Measurements from ENCODE around the gene VASN.

Gene VASN

DNA sequence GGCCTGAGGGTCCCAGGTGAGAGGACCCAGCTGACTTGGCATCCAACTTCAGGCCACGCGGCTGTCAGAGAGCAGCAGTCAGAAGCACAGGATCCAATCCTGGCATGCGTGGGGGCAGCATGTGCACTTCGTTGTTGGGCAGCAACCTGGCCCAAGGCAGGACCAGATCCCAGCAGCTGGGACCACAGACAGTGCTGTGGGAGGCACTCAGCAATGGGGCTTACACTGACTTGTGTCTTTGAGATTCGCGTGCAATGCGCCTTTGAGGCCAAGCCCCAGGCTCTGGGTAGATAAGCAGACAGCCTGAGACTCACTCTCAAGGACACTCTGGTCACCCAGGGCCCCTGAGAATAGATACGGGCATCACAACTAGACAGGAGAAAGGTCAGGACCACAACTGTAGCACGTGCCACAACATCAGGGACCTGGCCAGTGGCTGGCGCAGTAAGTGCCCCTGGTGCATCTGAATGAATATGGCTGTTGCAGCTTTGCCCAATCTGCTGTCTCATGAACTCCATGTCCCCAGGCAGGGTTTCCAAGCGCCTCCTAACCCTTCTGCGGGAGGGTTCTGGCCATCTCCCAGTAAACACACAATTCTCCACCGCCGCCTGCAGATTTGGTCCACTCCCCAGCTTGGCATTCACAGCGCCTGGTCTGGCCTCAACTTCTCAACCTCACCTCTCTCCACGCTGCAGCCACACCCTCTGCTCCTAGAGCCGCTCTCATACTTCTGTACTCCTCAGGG lies 23.7 kb upstream of the VASN start:
- H3K4me3 ChIP-seq, result no peak overlapping the region
- peak overlapping the region in 10 of 11 experiments; percentile 4 to 41 (median 24); a peak in 10 of 22 replicates for H3K9ac ChIP-seq
- peaks cover 5 to 58% (median 40%) of the 10 kb centered on the region in 11 experiments; a peak in 20 of 22 replicates for H3K36me3 ChIP-seq
- peak overlapping the region in 6 of 11 experiments; percentile 25 to 38 (median 28); a peak in 10 of 22 replicates for H3K4me2 ChIP-seq
- no peaks in the 10 kb centered on the region for H3K9me3 ChIP-seq (replicated peaks in 1 of 11)
- H3K27me3 ChIP-seq, result no peaks in the 10 kb centered on the region
- peak overlapping the region in 6 of 11 experiments; percentile 15 to 43 (median 26); a peak in 5 of 22 replicates for H3K27ac ChIP-seq
- peaks cover 19 to 61% (median 39%) of the 10 kb centered on the region in 10 experiments for H3K4me1 ChIP-seq
- TF ChIP-seq Cebpa-rat (IDR thresholded peaks at IDR 0.05), result no peak
- peaks cover 23 to 74% (median 66%) of the 10 kb centered on the region in 11 experiments; a peak in 21 of 22 replicates for H4K20me1 ChIP-seq

DNA sequence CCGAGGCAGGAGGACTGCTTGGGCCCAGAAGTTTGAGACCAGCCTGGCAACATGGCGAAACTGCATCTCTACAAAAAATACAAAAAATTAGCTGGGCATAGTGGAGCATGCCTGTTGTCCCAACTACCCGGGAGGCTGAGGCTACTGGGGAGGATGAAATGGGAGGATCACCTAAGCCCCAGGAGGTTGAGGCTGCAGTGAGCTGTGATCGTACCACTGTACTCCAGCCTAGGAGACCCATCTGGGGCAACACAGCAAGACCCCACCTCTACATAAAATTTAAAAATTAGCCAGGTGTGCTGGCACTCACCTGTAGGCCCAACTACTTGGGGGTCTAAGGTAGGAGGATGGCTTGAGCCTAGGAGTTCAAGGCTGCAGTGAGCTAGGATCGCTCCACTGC lies 22.3 kb upstream of the VASN start:
- H4K20me1 ChIP-seq, result peaks cover 27 to 63% (median 55%) of the 10 kb centered on the region in 11 experiments; a peak in 21 of 22 replicates
- peaks cover 19 to 73% (median 49%) of the 10 kb centered on the region in 10 experiments for H3K4me1 ChIP-seq
- H3K36me3 ChIP-seq, result peaks cover 9 to 63% (median 45%) of the 10 kb centered on the region in 11 experiments; a peak in 21 of 22 replicates
- no peak for TF ChIP-seq Cebpa-rat (IDR thresholded peaks at IDR 0.05)
- peak overlapping the region; percentile 13 to 99 (median 92); a peak in 18 of 22 replicates for H3K9ac ChIP-seq
- H3K9me3 ChIP-seq (replicated peaks in 1 of 11), result no peaks in the 10 kb centered on the region
- H3K4me3 ChIP-seq, result peak overlapping the region in 6 of 10 experiments; percentile 91 to 99 (median 94); a peak in 5 of 20 replicates
- H3K4me2 ChIP-seq, result peak overlapping the region; percentile 77 to 98 (median 92)
- H3K27me3 ChIP-seq, result no peaks in the 10 kb centered on the region
- peak overlapping the region in 3 of 11 experiments; percentile 6 to 30 (median 15); a peak in 2 of 22 replicates for H3K27ac ChIP-seq

DNA sequence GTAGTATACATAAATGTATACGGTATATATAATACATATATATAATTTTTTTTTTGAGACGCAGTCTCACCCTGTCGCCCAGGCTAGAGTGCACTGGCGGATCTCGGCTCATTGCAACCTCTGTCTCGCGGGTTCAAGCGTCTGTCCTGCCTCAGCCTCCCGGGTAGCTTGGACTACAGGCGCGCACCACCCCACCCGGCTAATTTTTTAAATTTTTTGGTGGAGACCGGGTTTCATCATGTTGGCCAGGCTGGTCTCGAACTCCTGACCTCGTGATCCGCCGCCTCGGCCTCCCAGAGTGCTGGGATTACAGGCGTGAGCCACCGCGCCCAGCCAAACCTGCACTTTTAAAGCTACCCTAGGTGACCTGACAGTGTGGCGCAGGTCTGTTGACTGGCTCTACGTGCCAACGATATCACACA lies 21.3 kb upstream of the VASN start:
- Histone ChIP-seq H3K4me1 (peaks cover 19 to 79% (median 49%) of the 10 kb centered on the region in 10 experiments), H3K27me3 (no peaks in the 10 kb centered on the region), H3K4me3 (peak overlapping the region; percentile 79 to 99 (median 93)), H4K20me1 (peaks cover 27 to 62% (median 52%) of the 10 kb centered on the region in 11 experiments; a peak in 21 of 22 replicates), H3K9me3 (replicated peaks in 1 of 11) (no peaks in the 10 kb centered on the region), H3K4me2 (peak overlapping the region; percentile 77 to 98 (median 92)), H3K9ac (peak overlapping the region; percentile 86 to 99 (median 92)), H3K36me3 (peaks cover 20 to 64% (median 49%) of the 10 kb centered on the region in 11 experiments; a peak in 21 of 22 replicates), H3K27ac (peak overlapping the region; percentile 76 to 98 (median 90); a peak in 21 of 22 replicates)
- TF ChIP-seq Cebpa-rat (IDR thresholded peaks at IDR 0.05), result no peak

DNA sequence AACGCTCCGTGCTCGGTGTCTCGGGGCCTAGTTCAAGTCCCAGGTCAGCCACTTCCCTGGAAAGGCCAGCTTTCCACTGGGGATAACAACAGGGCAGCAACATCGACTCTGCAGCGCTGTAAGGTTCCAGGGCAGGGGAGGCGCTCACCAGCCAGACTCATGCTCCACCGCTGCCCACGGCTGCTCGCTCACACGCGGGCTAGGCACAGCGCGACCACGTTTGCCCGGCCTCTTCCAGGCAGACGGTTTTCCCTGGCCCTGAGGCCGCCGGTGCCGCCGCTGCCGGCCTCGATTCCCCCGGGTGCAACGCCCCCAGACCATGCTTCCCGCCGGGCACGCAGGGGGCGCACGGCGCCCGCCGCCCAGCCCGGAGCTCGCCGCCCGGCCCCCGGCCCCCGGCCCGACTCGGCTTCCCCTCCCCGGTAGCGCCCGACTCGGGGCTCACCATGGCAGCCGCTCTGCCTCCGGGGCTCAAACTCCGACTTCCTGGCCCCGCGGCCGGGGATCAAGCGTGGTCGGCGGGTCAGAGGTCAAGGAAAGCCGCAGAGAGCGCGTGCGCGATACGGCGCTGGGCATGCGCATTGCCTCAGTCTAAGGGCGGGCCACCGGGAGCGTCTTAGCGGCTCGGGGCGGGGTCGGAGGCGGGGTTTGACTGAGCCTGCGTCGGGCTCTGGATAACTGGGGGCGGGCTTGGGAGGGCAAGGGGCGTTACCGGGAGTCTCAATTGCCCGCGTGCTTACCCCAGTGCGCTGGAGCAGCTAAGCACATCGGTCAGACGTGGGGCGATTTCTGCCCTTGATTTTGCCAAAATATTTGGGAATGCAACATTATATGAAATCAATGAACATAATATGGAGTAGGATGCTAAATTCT lies 20.6 kb upstream of the VASN start, which contains the start of gene PAM16:
Gene PAM16, minus strand, starts transcription at position 535 of the 873 bp plus-strand sequence. Its CDS starts 87 bp downstream, at position 448.
- Histone ChIP-seq H3K36me3 (peaks cover 24 to 65% (median 46%) of the 10 kb centered on the region in 11 experiments; a peak in 21 of 22 replicates), H3K27ac (peak within 1 kb of the TSS; percentile 76 to 98 (median 90)), H3K4me2 (peak within 1 kb of the TSS; percentile 77 to 98 (median 92)), H3K27me3 (no peaks in the 10 kb centered on the region), H3K4me3 (peak within 1 kb of the TSS; percentile 79 to 99 (median 93)), H3K9ac (peak within 1 kb of the TSS; percentile 86 to 99 (median 92)), H3K4me1 (peaks cover 19 to 73% (median 49%) of the 10 kb centered on the region in 10 experiments), H4K20me1 (peaks cover 22 to 55% (median 46%) of the 10 kb centered on the region in 11 experiments; a peak in 21 of 22 replicates), H3K9me3 (replicated peaks in 1 of 11) (no peaks in the 10 kb centered on the region)
- TF ChIP-seq Cebpa-rat (IDR thresholded peaks at IDR 0.05), result no peak

DNA sequence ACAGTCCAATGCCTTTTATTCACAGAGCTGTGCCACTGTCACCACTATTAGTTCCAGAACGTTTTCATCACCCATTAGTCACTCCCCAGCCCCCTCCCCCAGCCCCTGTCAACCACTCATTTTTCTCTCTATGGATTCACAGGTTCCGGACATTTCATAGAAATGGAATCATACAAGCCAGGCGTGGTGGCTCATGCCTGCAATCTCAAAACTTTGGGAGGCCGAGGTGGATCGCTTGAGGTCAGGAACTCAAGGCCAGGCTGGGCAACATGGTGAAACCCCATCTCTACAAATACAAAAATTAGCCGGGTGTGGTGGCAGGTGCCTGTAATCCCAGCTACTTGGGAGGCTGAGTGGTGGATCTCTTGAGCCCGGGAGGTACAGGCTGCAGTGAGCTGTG lies 19.8 kb upstream of the VASN start:
- Histone ChIP-seq H3K36me3 (peaks cover 33 to 67% (median 51%) of the 10 kb centered on the region in 11 experiments; a peak in 21 of 22 replicates), H3K4me1 (peaks cover 19 to 64% (median 46%) of the 10 kb centered on the region in 10 experiments), H3K4me2 (peak overlapping the region; percentile 26 to 80 (median 61); a peak in 17 of 22 replicates), H4K20me1 (peaks cover 23 to 50% (median 37%) of the 10 kb centered on the region in 11 experiments; a peak in 21 of 22 replicates), H3K9me3 (replicated peaks in 1 of 11) (no peaks in the 10 kb centered on the region), H3K27me3 (no peaks in the 10 kb centered on the region), H3K4me3 (no peak overlapping the region), H3K27ac (no peak overlapping the region), H3K9ac (peak overlapping the region in 1 of 11 experiments; percentile 93; a peak in 1 of 22 replicates)
- no peak for TF ChIP-seq Cebpa-rat (IDR thresholded peaks at IDR 0.05)

DNA sequence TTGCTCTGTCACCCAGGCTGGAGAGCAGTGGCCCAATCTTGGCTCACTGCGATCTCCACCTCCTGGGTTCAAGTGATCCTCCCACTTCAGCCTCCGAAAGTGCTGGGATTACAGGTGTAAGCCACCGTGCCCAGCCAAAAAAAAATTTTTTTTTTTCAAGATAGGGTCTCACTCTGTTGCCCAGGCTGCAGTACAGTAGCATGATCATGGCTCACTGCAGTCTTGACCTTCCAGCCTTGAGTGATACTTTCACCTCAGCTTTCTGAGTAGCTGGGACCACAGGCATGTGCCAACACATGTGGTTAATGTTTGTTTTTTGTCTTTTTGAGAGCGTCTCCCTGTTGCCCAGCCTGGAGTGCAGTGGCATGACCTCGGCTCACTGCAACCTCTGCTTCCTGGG lies 18.8 kb upstream of the VASN start:
- TF ChIP-seq Cebpa-rat (IDR thresholded peaks at IDR 0.05), result no peak
- H4K20me1 ChIP-seq, result peaks cover 18 to 47% (median 28%) of the 10 kb centered on the region in 11 experiments; a peak in 21 of 22 replicates
- peaks cover 31 to 67% (median 51%) of the 10 kb centered on the region in 11 experiments for H3K36me3 ChIP-seq
- no peaks in the 10 kb centered on the region for H3K9me3 ChIP-seq (replicated peaks in 1 of 11)
- peaks cover 19 to 55% (median 37%) of the 10 kb centered on the region in 10 experiments for H3K4me1 ChIP-seq
- no peak overlapping the region for H3K9ac ChIP-seq
- no peak overlapping the region for H3K27ac ChIP-seq
- H3K27me3 ChIP-seq, result no peaks in the 10 kb centered on the region
- H3K4me2 ChIP-seq, result no peak overlapping the region; a peak in 1 of 22 replicates
- H3K4me3 ChIP-seq, result no peak overlapping the region

DNA sequence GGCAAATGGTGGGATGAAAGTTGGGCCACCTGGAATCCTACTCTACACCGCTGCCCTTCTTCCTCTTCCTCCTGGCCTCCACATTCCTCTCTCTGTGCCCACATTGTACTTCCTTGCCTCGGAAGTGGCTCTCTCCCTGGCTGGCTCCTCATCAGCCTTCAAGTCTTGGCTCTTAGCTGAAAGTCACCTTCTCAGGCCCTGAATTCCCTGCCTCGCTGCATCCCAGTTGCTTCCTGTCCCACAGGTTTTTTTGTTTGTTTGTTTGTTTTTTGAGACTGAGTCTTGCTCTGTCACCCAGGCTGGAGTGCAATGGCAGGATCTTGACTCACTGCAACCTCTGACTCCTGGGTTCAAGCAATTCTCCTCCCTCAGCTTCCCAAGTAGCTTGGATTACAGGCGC lies 18.0 kb upstream of the VASN start:
- TF ChIP-seq Cebpa-rat (IDR thresholded peaks at IDR 0.05), result no peak
- peak overlapping the region in 2 of 11 experiments; percentile 25 to 26; a peak in 2 of 22 replicates for H3K9ac ChIP-seq
- H3K27ac ChIP-seq, result no peak overlapping the region; a peak in 1 of 22 replicates
- peaks cover 9 to 50% (median 27%) of the 10 kb centered on the region in 11 experiments; a peak in 20 of 22 replicates for H4K20me1 ChIP-seq
- H3K4me2 ChIP-seq, result peak overlapping the region in 5 of 11 experiments; percentile 10 to 57 (median 11); a peak in 6 of 22 replicates
- peaks cover 31 to 67% (median 51%) of the 10 kb centered on the region in 11 experiments for H3K36me3 ChIP-seq
- no peaks in the 10 kb centered on the region for H3K27me3 ChIP-seq
- H3K4me1 ChIP-seq, result peaks cover 19 to 47% (median 30%) of the 10 kb centered on the region in 10 experiments
- no peaks in the 10 kb centered on the region for H3K9me3 ChIP-seq (replicated peaks in 1 of 11)
- no peak overlapping the region for H3K4me3 ChIP-seq

Measured in BLaER1 treated with 17β-estradiol and CSF1 and Interleukin-3, amounts not matched to agents 10 nM and 100 nM (cell line).